Muscle layer of colon (tissue), 2 donors: ENCODE results near the gene SUDS3.

Experiments
- H3K27ac ChIP-seq: one replicate; pipeline ENCODE4 v1.7.0; 2013; ENCODE audit warnings: low read depth, mild to moderate bottlenecking, low read length, moderate library complexity
- H3K27me3 ChIP-seq, 2 donors: one replicate each; pipeline ENCODE4 v1.7.0; 2013; ENCODE audit warnings: low read length in 2 of 2, mild to moderate bottlenecking in 2 of 2; ENCODE audit not compliant: insufficient read depth in 2 of 2, control insufficient read depth in 1 of 2
- H3K36me3 ChIP-seq: one replicate; pipeline ENCODE4 v1.7.0; 2013; ENCODE audit warnings: mild to moderate bottlenecking, low read length; ENCODE audit not compliant: insufficient read depth
- H3K4me1 ChIP-seq: one replicate; pipeline ENCODE4 v1.7.0; 2013; ENCODE audit warnings: mild to moderate bottlenecking, low read length; ENCODE audit not compliant: insufficient read depth
- H3K4me3 ChIP-seq, 2 donors: one replicate each; pipeline ENCODE4 v1.7.0; 2013; ENCODE audit warnings: low read length in 2 of 2, low read depth in 1 of 2, mild to moderate bottlenecking in 1 of 2, moderate library complexity in 1 of 2
- H3K9ac ChIP-seq: one replicate; pipeline ENCODE4 v1.7.0; 2013; ENCODE audit warnings: low read length
- H3K9me3 ChIP-seq: one replicate; pipeline ENCODE4 v1.7.0; 2013; ENCODE audit warnings: mild to moderate bottlenecking, low read length
- donor health status: abdominal sarcoma.
- donor health status: Adenocarcinoma of cecum.

The SUDS3 gene

GRCh38 chr12:118463677-118464076, 87.3 kb downstream of the SUDS3 start:
- Histone ChIP-seq H3K9ac (no peak overlapping the region), H3K36me3 (no peaks in the 10 kb centered on the region), H3K9me3 (no peaks in the 10 kb centered on the region), H3K27me3 (no peaks in the 10 kb centered on the region), H3K4me1 (no peaks in the 10 kb centered on the region), H3K27ac (no peak overlapping the region), H3K4me3 (no peak overlapping the region)

- no peak overlapping the region for H3K9ac ChIP-seq
- no peak overlapping the region for H3K4me3 ChIP-seq
- no peaks in the 10 kb centered on the region for H3K9me3 ChIP-seq
- no peaks in the 10 kb centered on the region for H3K4me1 ChIP-seq
- no peak overlapping the region for H3K27ac ChIP-seq
- H3K36me3 ChIP-seq: no peaks in the 10 kb centered on the region
- no peaks in the 10 kb centered on the region for H3K27me3 ChIP-seq
Measured at GRCh38 chr12:118465706-118466105, 89.4 kb downstream of the SUDS3 start.
